HuH-7 (cell line): Measurements from ENCODE around the gene IL12RB1.
"Not testable (repeated sequence)": the region's sequence is repeated elsewhere in the genome, so short reads cannot be mapped to it uniquely, and the experiment has no call there.

Source experiments
- DNase-seq: peaks from one replicate; pipeline ENCODE4 v3.0.0; 2011; ENCODE audit warnings: low spot score

IL12RB1 gene

GRCh38 chr19:18110609-18111232, 24.0 kb upstream of the IL12RB1 start:
- DNase-seq, result no peak

DNA sequence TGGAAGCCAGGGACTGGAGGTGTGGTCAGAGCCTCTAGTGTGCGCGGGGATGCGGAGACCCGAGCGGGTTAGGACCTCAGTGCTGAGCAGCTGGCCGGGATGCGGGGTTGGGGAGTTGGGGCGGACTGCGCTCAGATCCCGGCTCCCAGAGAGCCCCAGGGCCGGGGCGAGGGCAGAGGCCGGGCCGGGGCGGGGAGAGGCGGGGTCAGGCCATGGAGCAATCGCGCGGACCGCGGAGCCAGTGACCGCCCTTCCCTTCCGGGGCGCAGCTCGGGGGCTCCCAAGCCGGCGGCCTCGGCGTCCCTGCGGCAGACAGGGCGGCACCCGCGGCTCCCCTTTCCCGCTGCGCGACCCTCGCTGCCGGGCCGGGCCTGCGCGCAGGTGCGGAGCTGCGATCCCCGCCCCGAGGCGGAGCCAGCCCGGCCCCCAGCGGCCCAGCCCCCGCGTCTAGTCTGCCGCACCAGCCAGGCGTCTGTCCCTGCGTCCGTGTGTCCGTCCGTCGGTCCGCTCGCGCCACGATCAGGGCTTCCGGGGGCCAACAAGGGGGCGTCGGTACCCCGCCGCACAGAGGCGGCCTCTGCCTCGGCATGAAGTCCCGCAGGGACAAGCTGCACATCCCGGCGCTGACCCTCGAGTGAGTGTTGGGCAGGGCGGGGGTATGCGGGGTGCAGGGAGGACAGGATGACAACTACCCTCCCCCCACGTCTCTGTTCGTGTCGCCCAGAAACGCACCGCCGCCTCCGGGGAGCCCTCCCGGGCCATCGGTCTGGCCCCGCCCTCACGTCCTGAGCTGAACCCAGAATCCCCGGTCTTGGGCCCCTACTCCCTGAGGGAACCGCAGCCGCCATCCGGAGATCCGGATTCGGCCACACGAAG, 23.2 kb upstream of the IL12RB1 start:
- DNase-seq, result peak; percentile 57

GRCh38 chr19:18109341-18109732, 22.6 kb upstream of the IL12RB1 start:
- no peak for DNase-seq

DNA sequence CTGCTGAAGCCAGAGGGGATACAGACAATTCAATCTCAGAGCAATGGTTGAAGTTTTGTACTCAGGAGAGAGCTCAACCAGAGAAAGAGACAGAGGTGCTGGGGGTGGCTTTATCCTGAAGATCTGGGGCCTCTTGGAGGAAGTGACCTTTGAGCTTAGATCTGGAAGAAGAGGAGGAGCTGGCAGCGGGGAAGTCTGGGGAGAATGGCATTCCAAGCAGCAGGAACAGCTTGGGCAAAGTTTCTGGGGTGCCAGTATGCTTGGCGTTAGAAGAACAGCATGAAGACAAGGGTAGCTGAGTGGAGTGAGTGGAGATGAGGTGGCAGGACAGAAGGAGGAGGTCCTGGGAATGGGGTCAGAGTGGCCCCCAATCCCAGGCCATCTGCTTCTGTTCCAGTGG, 22.2 kb upstream of the IL12RB1 start:
- no peak for DNase-seq

GRCh38 chr19:18107235-18107634, 20.5 kb upstream of the IL12RB1 start:
- no peak for DNase-seq

DNA sequence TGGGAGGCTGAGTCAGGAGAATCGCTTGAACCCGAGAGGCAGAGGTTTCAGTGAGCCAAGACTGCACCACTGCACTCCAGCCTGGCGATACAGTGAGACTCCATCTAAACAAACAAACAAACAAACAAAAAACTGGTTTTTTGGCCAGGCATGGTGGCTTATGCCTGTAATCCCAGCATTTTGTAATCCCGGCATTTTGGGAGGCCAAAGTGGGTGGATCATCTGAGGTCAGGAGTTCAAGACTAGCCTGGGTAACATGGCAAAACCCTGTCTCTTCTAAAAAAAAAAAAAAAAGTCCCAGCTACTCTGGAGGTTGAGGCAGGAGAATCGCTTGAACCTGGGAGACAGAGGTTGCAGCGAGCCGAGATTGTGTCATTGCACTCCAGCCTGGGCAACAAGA, 18.5 kb upstream of the IL12RB1 start:
- DNase-seq, result not testable (repeated sequence)

DNA sequence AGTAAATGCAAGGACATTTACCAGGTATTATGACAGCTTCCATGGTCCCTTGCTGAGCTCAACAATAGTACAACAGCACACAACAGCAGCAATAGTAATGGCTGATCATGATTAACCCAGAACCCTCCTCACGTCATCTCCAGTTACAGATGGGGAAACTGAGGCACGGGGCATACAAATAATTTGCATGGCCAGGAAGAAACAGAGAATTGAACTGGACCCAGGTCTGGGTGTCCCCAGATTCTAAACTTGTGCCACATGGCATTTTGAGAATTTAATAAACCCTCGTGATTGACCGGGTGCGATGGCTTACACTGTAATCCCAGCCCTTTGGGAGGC, 18.0 kb upstream of the IL12RB1 start:
- no peak for DNase-seq

- DNase-seq, result no peak
Measured at GRCh38 chr19:18102916-18103542, 16.3 kb upstream of the IL12RB1 start.

DNA sequence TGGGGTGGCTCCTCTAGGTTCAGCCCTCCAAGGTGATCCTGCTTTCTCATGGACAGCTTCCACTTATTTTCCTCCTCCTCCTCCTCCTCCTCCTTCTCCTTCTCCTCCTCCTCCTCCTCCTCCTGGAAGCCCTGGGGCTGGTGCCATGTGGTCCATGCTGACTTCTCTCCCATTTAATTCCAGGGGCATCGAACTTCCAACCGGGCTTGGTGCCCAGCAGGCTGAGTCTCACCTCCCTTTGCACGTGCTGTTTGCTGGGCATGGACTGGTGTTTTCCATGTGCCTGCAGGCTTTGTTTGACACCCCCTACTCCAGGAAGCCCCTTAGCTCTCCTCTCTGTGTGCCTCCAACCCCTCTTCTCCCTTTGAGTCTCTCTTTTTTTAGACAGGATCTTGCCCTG, 14.5 kb upstream of the IL12RB1 start:
- no peak for DNase-seq

DNA sequence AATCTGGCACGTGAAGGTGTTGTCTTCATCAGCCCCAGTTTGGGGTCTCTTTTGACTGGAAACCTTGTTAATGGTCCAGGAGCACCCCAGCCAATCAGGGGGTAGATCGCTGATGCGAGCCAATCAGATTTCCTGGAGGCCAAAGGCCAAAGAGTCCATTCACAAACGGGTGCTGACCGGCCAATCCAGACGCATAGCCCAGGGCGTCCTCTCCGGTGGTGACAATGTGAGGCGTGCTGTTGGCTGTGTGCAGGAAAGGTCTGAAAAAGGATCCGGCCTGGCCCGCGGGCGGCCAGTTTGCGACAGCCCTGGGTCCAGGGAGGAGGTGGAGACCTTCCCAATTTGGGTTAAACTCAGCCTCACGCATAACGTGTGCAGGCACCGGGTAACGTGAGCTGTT, 14.0 kb upstream of the IL12RB1 start:
- DNase-seq, result no peak

GRCh38 chr19:18099623-18099995, 12.9 kb upstream of the IL12RB1 start:
- no peak for DNase-seq

GRCh38 chr19:18098891-18099622, 12.3 kb upstream of the IL12RB1 start:
- no peak for DNase-seq

- DNase-seq, result no peak
Measured at GRCh38 chr19:18097993-18098890, 11.5 kb upstream of the IL12RB1 start.

- DNase-seq, result peak; percentile 93
Measured at GRCh38 chr19:18097217-18097992, 10.7 kb upstream of the IL12RB1 start, which contains the start of gene MAST3. TSS of gene MAST3 (plus strand) at chr19:18097778. CDS start at chr19:18097793, 15 bp downstream.

DNA sequence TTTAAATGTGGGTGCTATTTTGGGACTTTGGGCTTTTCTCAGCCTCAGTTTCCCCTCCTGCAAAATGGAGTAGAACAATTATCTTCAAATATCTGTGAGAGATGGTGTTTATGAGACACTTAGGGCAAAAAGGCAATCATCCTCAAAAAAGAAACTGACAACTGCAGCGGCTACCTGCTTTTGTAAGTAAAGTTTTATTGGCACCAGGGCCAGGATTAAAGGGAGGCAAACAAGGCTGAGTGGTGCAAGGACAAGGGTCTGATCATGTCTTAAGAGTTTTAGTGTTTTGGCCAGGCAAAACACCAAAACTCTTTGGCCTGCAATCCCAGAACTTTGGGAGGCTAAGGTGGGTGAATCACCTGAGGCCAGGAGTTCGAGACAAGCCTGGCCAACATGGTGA, 9.5 kb upstream of the IL12RB1 start:
- no peak for DNase-seq

GRCh38 chr19:18093439-18094161, 6.9 kb upstream of the IL12RB1 start:
- peak; percentile 51 for DNase-seq

DNA sequence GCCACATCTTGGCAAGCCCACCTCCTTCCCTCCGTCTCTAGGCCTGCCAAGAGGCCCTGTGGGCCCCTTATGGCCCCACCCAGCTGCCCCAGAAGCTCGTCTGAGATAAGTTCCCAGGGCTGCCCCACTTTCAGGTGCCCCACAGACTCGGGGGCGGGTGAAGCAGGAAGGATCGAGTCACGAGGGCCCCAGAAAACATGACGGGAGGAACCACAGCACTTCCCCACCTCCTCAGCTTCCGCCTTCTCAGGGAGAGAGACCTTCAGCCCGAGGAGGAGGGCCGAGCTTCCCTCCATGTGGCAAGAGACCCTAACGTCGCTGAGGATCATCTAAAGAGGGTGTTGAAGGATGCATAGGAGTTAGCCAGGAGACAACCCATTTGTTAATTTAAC, 4.5 kb upstream of the IL12RB1 start:
- DNase-seq, result no peak

DNA sequence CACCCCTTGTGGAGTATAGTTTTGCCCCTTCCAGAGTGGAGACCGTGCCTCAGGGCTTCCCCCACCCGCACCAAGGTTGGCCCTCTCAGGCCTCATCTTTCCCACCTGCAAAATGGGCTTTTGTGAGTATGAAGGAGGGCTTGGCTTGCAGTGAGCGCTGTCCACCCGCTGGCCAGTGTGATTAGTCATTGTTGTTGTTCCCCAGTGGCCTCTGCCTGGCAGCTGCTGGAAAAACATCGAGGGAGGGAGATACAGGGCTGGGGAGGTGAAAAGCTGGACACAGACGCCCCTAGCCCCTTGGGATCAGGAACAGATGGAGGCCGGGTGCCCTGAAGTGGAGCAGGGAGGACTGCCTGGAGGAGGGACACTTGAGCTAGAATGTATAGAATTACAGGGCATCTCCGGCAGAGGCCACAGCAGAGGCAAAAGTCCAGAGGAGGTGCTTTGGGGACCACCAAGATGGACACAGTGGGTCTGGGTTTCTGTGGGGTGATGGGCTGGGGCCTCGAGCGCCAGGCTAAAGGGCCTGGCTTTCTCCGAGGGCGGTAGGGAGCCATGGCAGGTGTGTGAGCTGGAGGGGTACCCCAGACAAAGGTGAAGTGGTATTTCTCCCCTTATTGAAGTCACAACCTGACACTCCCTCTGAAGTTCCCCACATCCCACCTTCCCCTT, 3.9 kb upstream of the IL12RB1 start:
- no peak for DNase-seq

GRCh38 chr19:18089726-18090125, 3.0 kb upstream of the IL12RB1 start:
- no peak for DNase-seq
